Heart right ventricle (tissue), 16 donors: ENCODE results near the gene ZNF695. TPM values are rescaled to one million over a fixed set of nuclear protein-coding genes. Genes with fewer than 3 reads are reported as not detected.

ENCODE experiments used
- ATAC-seq, 8 donors: fragments of 200-7000 bp; cut with Tn5 transposase; one replicate each; pipeline ENCODE4 v1.9.1; 2020; ENCODE audit warnings: mild to moderate bottlenecking in 8 of 8, moderate library complexity in 8 of 8, moderate number of reproducible peaks in 1 of 8
- DNase-seq, 2 donors: peaks; one replicate each; pipeline ENCODE4 v3.0.0-alpha.2; 2020
- H3K27ac ChIP-seq, 10 donors: fragments of 200-600 bp; sonication (generic) in 2 of 10; one replicate each; pipeline versions ENCODE4 v1.5.0 to v1.8.0; 2020 to 2022; ENCODE audit warnings: mild to moderate bottlenecking in 3 of 10
- H3K27me3 ChIP-seq, 7 donors: fragments of 200-600 bp; one replicate each; pipeline ENCODE4 v1.8.0; 2021 to 2022; ENCODE audit warnings: mild to moderate bottlenecking in 2 of 7
- H3K36me3 ChIP-seq, 9 donors: fragments of 200-600 bp; sonication (generic) in 1 of 9; one replicate each; pipeline versions ENCODE4 v1.5.0 to v1.8.0; 2020 to 2022; ENCODE audit warnings: mild to moderate bottlenecking in 2 of 9
- H3K4me1 ChIP-seq, 9 donors: fragments of 200-600 bp; sonication (generic) in 1 of 9; one replicate each; pipeline versions ENCODE4 v1.5.0 to v1.8.0; 2020 to 2022; ENCODE audit warnings: mild to moderate bottlenecking in 4 of 9
- H3K4me3 ChIP-seq, 10 donors: fragments of 200-600 bp; sonication (generic) in 2 of 10; one replicate each; pipeline versions ENCODE4 v1.5.0 to v1.8.0; 2020 to 2022; ENCODE audit warnings: mild to moderate bottlenecking in 7 of 10, moderate library complexity in 2 of 10
- H3K9me3 ChIP-seq, 11 donors: fragments of 200-600 bp in 10 of 11; sonication (generic) in 2 of 11; one replicate each; pipeline versions ENCODE4 v1.5.0 to v1.8.0; 2013 to 2022; ENCODE audit warnings: mild to moderate bottlenecking in 2 of 11, control low read depth in 1 of 11, moderate library complexity in 1 of 11
- WGBS, 2 donors: extraction: QIAGEN DNeasy Blood & Tissue Kit; methylation state at CpG; one replicate each; pipeline ENCODE4 v1.1.7; 2013; ENCODE audit warnings: inconsistent platforms in 1 of 2; 5-methylcytosine and 5-hydroxymethylcytosine counted together
- intact Hi-C, 10 donors: fragments of 100-400 bp; cut with DNase I; formaldehyde crosslinking; loops; one replicate each; pipeline versions ENCODE4 v1.11.1 to v1.14.2; 2022
- polyA plus RNA-seq, 2 donors: library from polyadenylated mRNA; stranded (reverse); fragments of 200-250 nt; gene quantifications; one replicate each; pipeline ENCODE4 v1.2.3, GENCODE V29; 2013
- total RNA-seq, 10 donors: library from RNA; stranded (reverse); fragmentation: NEBNext Ultra II Directional in 3 of 10; extraction: Animal tissue kit (Norgen Biotek cat#: 25700) in 3 of 10; gene quantifications; one replicate each; pipeline versions ENCODE4 v1.2.1 to v1.2.4, GENCODE V29; 2021 to 2023
- TF ChIP-seq, protein P1 (sequence below), 9 donors: fragments of 200-600 bp; sonication (generic) in 2 of 9; IDR thresholded peaks; one replicate each; pipeline versions ENCODE4 v1.5.0 to v1.8.0; 2021 to 2022; ENCODE audit warnings: antibody characterized with exemption in 9 of 9, mild to moderate bottlenecking in 5 of 9, moderate library complexity in 1 of 9
- donor health status: Arrhythmogenic right ventricular cardiomyopathy.
- donor health status: ischemic (EF 13 %, LVEDD 7.1; RV severe dilation, severe dysfunction).
- donor health status: healthy with polysubstance abuse.
- donor health status: DM: no; HTN: yes; CAD: no.
- donor health status: DM: no; HTN: no; CAD: no.
- donor health status: ischemic (EF 25% LVEDD 6.9; RV normal size, moderate dysfunction).
- donor health status: ischemic (EF 25% LVEDD 5.7; RV mildly dilated, moderate dysfunction).
- donor health status: healthy.
- donor health status: DM: yes; HTN: yes; CAD: no.
- donor health status: Ischemic cardiomyopathy.
- donor health status: ischemic (EF 35%, LVEDD 5.7; RV mildly dilated, moderate dysfunction).
- donor health status: nonischemic (EF 11% LVEDD 7.7; RV severe dilation, severe dysfunction).
- donor health status: DM: yes; HTN: yes; CAD: no.
- donor health status: PGD.
- donor health status: ischemic (EF 29% LVEDD 5.4; RV normal size, mild dysfunction).
- donor health status: nonischemic (EF 23%, LVEDD 6.1; RV moderate dilation, normal function).

ZNF695 gene
- total and polyA plus RNA-seq, 12 donors: 0.01 to 0.25 (median 0.19) TPM; not detected in 9

DNA sequence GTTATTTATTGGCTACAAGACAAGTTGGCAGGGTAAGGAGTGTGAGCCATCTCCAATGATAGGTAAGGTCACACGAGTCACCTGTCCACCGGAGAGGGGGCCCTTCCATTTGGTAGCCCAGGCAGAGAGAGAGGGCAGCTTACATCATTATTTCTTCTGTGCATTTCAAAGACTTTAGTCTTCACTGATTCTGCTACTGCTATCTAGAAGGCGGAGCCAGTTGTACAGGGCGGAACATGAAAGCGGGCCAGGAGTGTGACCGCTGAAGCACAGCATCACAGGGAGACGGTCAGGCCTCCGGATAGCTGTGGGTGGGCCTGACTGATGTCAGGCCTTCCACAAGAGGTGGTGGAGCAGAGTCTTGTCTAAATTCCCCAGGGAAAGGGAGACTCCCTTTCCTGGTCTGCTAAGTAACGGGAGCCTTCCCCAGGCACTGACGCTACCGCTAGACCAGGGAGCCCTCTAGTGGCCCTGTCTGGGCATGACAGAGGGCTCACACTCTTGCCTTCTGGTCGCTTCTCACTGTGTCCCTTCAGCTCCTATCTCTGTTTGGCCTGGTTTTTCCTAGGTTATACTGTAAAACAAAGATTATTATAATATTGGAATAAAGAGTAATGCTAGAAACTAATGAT, 36.7 kb downstream of the ZNF695 start:
- H3K4me3 ChIP-seq: peak overlapping the region in 4 of 10 donors; percentile 18 to 36 (median 33)
- no peak overlapping the region for H3K27ac ChIP-seq
- H3K9me3 ChIP-seq: peaks cover 0 to 43% (median 0%) of the 10 kb centered on the region in 11 donors
- DNase-seq: peak; percentile 63 to 69
- ATAC-seq: peak in 6 of 8 donors; percentile 11 to 68 (median 64)
- intact Hi-C loops: loop anchor here in 6 of 10 donors (5.0 kb wide), 2 partner anchors 59 to 64 kb away; no protein-coding TSS in a partner anchor
- 59 to 71% methylated on average over 12 of the region's 12 CpGs for WGBS, 2 donors
- TF ChIP-seq, protein P1, sequence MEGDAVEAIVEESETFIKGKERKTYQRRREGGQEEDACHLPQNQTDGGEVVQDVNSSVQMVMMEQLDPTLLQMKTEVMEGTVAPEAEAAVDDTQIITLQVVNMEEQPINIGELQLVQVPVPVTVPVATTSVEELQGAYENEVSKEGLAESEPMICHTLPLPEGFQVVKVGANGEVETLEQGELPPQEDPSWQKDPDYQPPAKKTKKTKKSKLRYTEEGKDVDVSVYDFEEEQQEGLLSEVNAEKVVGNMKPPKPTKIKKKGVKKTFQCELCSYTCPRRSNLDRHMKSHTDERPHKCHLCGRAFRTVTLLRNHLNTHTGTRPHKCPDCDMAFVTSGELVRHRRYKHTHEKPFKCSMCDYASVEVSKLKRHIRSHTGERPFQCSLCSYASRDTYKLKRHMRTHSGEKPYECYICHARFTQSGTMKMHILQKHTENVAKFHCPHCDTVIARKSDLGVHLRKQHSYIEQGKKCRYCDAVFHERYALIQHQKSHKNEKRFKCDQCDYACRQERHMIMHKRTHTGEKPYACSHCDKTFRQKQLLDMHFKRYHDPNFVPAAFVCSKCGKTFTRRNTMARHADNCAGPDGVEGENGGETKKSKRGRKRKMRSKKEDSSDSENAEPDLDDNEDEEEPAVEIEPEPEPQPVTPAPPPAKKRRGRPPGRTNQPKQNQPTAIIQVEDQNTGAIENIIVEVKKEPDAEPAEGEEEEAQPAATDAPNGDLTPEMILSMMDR (IDR thresholded peaks at IDR 0.05): peak; percentile 81 to 93 (median 88)
- no peaks in the 10 kb centered on the region for H3K4me1 ChIP-seq
- H3K27me3 ChIP-seq: no peaks in the 10 kb centered on the region
- no peaks in the 10 kb centered on the region for H3K36me3 ChIP-seq

DNA sequence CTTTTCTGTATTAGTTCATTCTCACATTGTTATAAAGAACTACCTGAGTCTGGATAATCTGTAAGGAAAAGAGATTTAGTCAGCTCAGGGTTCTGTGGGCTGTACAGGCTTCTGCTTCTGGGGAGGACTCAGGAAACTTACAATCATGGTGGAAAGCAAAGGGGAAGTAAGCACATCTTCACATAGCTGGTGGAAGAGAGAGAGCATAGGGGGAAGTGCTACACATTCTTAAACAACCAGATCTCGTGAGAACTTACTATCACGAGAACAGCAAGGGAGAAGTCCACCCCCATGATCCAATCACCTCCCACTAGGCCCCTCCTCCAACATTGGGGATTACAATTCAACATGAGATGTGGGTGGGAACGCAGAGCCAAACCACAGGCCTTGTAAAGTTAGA, 38.2 kb downstream of the ZNF695 start:
- 88 to 97% methylated on average over 3 of the region's 3 CpGs for WGBS, 2 donors
- no peaks in the 10 kb centered on the region for H3K4me1 ChIP-seq
- no peaks in the 10 kb centered on the region for H3K27me3 ChIP-seq
- no peaks in the 10 kb centered on the region for H3K36me3 ChIP-seq
- TF ChIP-seq, protein P1 (IDR thresholded peaks at IDR 0.05): no peak
- peak overlapping the region in 1 of 10 donors; percentile 46 for H3K27ac ChIP-seq
- intact Hi-C loops: loop anchor here in 8 of 10 donors (5.0 to 10.0 kb wide), 3 partner anchors 55 to 62 kb away; no protein-coding TSS in a partner anchor
- ATAC-seq (no peak), DNase-seq (no peak)
- H3K4me3 ChIP-seq: no peak overlapping the region
- H3K9me3 ChIP-seq: peaks cover 0 to 33% (median 0%) of the 10 kb centered on the region in 11 donors

DNA sequence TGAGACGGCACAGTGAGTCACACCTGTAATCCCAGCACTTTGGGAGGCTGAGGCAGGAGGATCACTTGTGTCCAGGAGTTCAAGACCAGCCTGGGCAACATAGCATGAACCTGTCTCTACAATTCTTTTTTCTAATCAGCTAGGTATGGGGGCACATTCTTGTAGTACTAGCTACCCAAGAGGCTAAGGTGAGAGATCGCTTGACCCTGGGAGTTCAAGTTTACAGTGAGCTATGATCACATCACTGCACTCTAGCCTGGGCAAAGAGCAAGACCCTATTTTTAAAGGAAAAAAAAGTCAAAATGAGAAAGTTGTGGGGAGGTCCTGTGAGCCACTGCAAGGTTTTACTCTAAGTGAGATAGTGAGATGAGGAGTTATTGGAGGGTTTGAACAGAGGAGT, 41.4 kb downstream of the ZNF695 start:
- ATAC-seq: no peak
- WGBS, 2 donors: 100% methylated on average over 2 of the region's 2 CpGs
- intact Hi-C loops: loop anchor here in 2 of 10 donors (5.0 to 10.0 kb wide), 2 partner anchors 52 to 54 kb away; no protein-coding TSS in a partner anchor
- Histone ChIP-seq H3K27me3 (no peaks in the 10 kb centered on the region), H3K4me1 (peaks cover 0 to 15% (median 0%) of the 10 kb centered on the region in 9 donors), H3K4me3 (no peak overlapping the region), H3K9me3 (peaks cover 0 to 33% (median 0%) of the 10 kb centered on the region in 11 donors), H3K36me3 (no peaks in the 10 kb centered on the region), H3K27ac (no peak overlapping the region)
- TF ChIP-seq, protein P1 (IDR thresholded peaks at IDR 0.05): no peak
- DNase-seq: no peak

GRCh38 chr1:246959944-246960693, 47.7 kb downstream of the ZNF695 start:
- WGBS, 2 donors: 56 to 66% methylated on average over 1 of the region's 1 CpG
- ATAC-seq (peak in 1 of 8 donors; percentile 58), DNase-seq (no peak)
- TF ChIP-seq, protein P1 (IDR thresholded peaks at IDR 0.05): peak in 4 of 9 donors; percentile 23 to 27 (median 25)
- intact Hi-C loops: loop anchor here in 2 of 10 donors (5.0 to 10.0 kb wide), 2 partner anchors 45 to 53 kb away; no protein-coding TSS in a partner anchor
- Histone ChIP-seq H3K27ac (peak overlapping the region in 1 of 10 donors; percentile 88), H3K4me1 (peaks cover 0 to 38% (median 0%) of the 10 kb centered on the region in 9 donors), H3K4me3 (peak overlapping the region in 1 of 10 donors; percentile 6), H3K36me3 (no peaks in the 10 kb centered on the region), H3K27me3 (no peaks in the 10 kb centered on the region), H3K9me3 (no peaks in the 10 kb centered on the region)
